GM12874 (cell line): ENCODE data around the gene TTC12.

ENCODE experiments used
- TF ChIP-seq, protein P1 (sequence below): IDR thresholded peaks from 2 replicates; pipeline ENCODE4 v1.5.1; 2011; ENCODE audit warnings: low read depth, mild to moderate bottlenecking, control low read depth, low read length, moderate library complexity; ENCODE audit not compliant: insufficient read depth

TTC12 gene

DNA sequence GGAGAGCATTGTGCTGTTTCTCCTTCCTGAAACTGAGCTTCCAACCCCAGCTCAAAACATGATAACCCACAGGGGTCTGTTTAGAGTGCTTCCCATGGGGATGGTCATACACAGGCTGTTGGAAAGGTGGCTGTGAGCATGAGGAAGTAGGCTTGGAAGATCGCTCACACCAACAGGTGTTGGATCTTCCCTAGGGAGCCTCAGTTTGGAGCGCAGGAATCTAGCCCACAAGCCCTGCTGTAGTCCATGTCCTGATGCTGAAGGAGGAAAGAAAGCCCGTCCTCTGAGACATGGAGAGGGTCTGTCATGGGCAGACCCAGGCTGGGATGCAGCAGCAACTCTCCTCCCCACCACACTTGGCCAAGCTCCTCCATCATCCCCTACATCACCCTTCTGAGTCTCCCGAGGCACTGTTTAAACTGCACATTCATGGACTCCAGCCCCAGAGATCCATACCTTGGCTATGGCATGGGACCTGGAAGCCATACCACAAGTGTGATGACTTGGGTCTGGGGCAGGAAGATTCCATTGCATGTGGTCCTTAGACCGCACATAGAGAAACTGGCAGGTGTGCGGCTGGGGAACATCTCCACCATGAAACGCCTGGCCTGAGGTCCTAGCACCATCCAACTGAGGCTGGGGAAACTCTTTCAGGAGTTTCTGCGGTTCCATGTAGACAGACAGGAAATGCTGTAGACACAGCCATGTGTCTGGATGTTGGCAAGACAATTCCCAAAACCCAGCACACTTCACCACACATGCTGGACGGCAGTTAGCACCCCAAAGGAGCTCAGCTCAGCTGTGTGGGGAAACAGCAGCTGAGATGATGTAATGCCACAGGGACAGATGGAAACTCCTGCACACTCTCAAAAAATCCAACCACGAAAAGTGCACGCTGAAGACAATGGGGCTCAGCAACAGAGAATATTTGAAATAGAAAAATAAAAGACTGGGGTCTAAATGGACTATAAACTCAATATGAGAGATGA is 27.6 kb upstream of the TTC12 start:
- TF ChIP-seq, protein P1, sequence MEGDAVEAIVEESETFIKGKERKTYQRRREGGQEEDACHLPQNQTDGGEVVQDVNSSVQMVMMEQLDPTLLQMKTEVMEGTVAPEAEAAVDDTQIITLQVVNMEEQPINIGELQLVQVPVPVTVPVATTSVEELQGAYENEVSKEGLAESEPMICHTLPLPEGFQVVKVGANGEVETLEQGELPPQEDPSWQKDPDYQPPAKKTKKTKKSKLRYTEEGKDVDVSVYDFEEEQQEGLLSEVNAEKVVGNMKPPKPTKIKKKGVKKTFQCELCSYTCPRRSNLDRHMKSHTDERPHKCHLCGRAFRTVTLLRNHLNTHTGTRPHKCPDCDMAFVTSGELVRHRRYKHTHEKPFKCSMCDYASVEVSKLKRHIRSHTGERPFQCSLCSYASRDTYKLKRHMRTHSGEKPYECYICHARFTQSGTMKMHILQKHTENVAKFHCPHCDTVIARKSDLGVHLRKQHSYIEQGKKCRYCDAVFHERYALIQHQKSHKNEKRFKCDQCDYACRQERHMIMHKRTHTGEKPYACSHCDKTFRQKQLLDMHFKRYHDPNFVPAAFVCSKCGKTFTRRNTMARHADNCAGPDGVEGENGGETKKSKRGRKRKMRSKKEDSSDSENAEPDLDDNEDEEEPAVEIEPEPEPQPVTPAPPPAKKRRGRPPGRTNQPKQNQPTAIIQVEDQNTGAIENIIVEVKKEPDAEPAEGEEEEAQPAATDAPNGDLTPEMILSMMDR, result no peak

DNA sequence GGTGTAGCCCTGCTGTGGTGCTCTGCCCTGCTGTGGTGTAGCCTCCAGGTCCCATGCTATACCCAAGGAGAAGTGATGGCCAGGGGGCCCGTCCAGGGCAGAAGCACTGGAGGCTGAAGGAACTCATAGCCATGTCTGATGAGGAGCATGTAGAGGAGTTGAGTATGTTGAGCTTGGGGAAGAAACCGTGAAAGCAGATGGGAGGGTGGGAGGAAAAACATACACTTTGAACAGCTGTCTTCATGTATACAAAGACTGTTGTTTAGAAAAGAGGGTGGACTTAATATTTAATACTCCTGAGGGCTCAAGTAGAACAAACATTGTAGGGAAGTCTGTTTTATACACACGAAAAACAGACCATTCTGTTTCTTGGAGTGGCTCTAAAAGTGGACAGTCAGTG is 26.6 kb upstream of the TTC12 start:
- TF ChIP-seq, protein P1, result no peak

DNA sequence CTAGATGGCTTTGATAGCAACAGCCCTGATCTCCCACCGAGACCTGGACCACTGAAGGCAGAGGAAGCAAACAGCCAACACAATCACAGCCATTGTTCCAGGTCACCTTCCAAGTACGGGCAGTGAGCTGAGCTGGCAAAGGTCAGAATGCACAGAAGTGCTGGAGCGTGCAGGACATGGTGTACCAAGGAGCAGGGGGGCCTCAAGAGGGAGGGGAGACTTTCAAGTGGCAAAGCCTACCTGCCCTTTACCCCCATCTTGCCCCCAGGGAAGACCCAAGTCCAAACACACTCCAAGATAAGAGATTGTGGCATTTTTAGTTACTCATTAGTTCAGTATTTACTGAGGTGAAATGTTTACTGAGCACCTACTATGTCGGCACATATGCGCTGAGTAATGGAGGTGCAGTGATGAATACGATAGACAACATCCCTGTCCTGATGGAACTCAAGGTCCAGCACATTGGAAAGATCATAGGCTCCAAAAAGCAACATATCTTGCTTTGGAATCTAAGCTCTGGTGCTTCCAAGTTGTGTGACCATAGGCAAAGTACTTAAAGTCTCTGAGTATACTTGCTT is 26.0 kb upstream of the TTC12 start:
- TF ChIP-seq, protein P1, result no peak

DNA sequence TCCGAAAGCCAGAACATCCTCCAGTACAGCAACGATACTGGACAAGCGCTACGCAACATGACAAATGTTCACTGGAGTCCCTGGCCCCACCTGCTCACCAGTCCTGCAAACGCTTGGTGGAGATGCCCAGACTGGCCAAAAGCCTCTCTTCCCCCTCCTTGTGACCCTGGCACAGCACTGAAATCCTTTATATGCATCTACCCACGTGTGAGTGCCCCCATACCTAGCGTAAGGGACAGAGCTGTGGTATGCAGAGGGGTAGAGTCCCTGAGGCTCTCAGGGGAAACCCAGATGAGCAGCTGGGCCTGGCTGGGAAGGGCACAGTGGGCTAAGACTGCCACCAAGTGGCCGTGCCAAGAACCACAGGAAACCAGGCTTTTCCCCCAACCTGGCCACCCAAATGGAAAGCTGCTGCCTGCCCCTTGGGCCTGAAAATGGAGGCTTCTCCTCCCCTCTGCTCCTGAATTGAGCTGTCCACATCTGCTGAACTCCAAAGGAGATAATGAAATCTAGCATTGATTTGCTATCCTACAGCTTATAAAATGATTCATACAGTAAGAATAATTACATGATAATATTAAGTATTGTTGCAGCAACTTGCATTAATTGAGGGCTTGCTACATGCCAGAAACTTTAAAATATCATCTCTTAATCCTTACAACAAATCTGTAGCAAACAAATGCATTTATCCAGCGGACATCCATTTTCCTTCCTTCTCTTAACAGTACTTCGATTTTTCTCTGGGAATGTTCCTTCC is 24.8 kb upstream of the TTC12 start:
- TF ChIP-seq, protein P1, result peak; percentile 91

DNA sequence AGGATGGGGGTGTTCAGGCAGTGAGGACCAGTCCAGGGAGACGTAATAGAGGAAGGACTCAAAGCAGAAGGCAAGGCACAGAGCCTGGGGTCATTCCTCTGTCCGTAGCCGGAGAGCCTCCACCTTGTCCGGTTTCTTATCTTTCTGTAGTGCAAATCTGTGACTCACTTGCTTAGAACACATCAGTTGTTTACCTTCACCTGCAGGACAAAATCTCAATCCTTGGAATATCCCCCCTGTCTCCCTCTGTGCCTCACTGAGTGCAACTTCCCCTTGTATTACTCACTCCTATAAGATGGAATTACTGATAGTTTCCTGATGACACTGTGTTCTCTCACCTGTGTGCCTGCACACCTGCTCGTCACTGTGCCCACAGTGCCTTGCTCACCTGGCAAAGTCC is 20.4 kb upstream of the TTC12 start:
- TF ChIP-seq, protein P1, result no peak

DNA sequence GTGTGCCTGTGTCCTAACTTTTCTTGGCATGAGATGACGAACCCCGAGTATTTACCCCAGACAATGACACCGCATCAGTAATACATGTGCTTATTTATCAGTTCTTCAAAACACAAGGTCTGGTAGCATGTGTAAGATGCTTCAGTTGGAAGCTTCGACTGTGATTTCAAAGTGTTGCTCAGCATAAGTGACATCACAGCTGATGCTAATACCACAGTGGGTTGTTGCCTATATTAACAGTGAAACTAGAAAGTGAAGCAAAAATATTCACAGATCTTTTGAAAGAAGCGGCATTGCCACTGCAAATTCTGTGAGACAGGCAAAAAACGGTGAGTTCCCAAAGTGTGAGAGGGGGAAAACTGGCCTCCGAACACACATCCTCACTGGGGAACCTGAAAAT is 18.4 kb upstream of the TTC12 start:
- TF ChIP-seq, protein P1, result no peak
